GM12878 (cell line): ENCODE measurements around the gene MLLT3. TPM values are rescaled to one million over a fixed set of nuclear protein-coding genes. Genes with fewer than 3 reads are reported as not detected.

Source experiments
- ATAC-seq: fragments of 200-7000 bp; cut with Tn5 transposase; 3 replicates; pipeline ENCODE4 v1.9.1; 2020; ENCODE audit warnings: mild to moderate bottlenecking, moderate library complexity
- BruUV-seq: library from RNA; stranded (reverse); fragments of 400-500 nt; replicated peaks from 2 replicates; lab custom pipeline; 2021; lab: Mats Ljungman, UMichigan
- CTCF ChIA-PET: fragments of 300-600 bp; sonication (Branson Sonifier 250); formaldehyde crosslinking; extraction: SDS; loops from one replicate; lab custom pipeline; 2021; ENCODE audit warnings: inconsistent platforms; lab: Yijun Ruan, JAX
- POLR2A ChIA-PET: fragments of 350-600 bp; formaldehyde crosslinking; extraction: SDS; loops from one replicate; lab custom pipeline; 2021; ENCODE audit warnings: inconsistent platforms; lab: Charles Lee
- RAD21 ChIA-PET: fragments of 300-600 bp; sonication (Branson Sonifier 250); formaldehyde crosslinking; loops from one replicate; lab custom pipeline; 2023; ENCODE audit warnings: antibody characterized with exemption; ENCODE audit not compliant: unreplicated experiment; lab: Charles Lee
- SMC1A ChIA-PET: fragments of 300-600 bp; sonication (Branson Sonifier 250); formaldehyde crosslinking; loops from one replicate; lab custom pipeline; 2023; ENCODE audit not compliant: unreplicated experiment, uncharacterized antibody; lab: Charles Lee
- DNase-seq: peaks from one replicate; pipeline ENCODE4 v3.0.0-alpha.2; 2011; ENCODE audit warnings: low read depth, low spot score
- FAIRE-seq: peaks from 3 replicates; lab custom pipeline; 2011; peaks lifted over from hg19 to GRCh38; lab: Jason Lieb, UNC
- H2AFZ ChIP-seq: 2 replicates; pipeline ENCODE4 v1.6.0; 2011; ENCODE audit warnings: low read depth, low read length, control low read depth; ENCODE audit not compliant: control insufficient read depth
- H3K27ac ChIP-seq: 2 replicates; pipeline ENCODE4 v1.5.1; 2011; ENCODE audit warnings: control low read depth; ENCODE audit not compliant: control insufficient read depth, insufficient read depth
- H3K27me3 ChIP-seq, 2 experiments: replicated peaks in 1 of 2; 2 replicates each; pipeline versions ENCODE4 v1.6.0 to v1.6.1; 2011; ENCODE audit warnings: low read length in 1 of 2; ENCODE audit not compliant: control insufficient read depth in 2 of 2, insufficient read depth in 2 of 2
- H3K36me3 ChIP-seq, 2 experiments: 2 replicates each; pipeline ENCODE4 v1.5.1; 2011; ENCODE audit warnings: low read length in 1 of 2; ENCODE audit not compliant: control insufficient read depth in 2 of 2, insufficient read depth in 2 of 2
- H3K4me1 ChIP-seq: 2 replicates; pipeline ENCODE4 v1.6.1; 2011; ENCODE audit warnings: mild to moderate bottlenecking, low read length, moderate library complexity, mixed read lengths; ENCODE audit not compliant: control insufficient read depth, insufficient read depth
- H3K4me2 ChIP-seq: 2 replicates; pipeline ENCODE4 v1.6.0; 2011; ENCODE audit warnings: control low read depth; ENCODE audit not compliant: control insufficient read depth, insufficient read depth
- H3K4me3 ChIP-seq: fragments of 200-600 bp; sonication (generic); 2 replicates; pipeline ENCODE4 v1.5.1; 2016
- H3K79me2 ChIP-seq: 2 replicates; pipeline ENCODE4 v1.6.0; 2011; ENCODE audit warnings: low read length; ENCODE audit not compliant: control insufficient read depth, insufficient read depth
- H3K9ac ChIP-seq: 2 replicates; pipeline ENCODE4 v1.8.0; 2011; ENCODE audit warnings: low read length, control low read depth, mixed read lengths; ENCODE audit not compliant: control insufficient read depth, insufficient read depth
- H3K9me3 ChIP-seq: replicated peaks from 3 replicates; pipeline ENCODE4 v1.5.1; 2011; ENCODE audit warnings: mild to moderate bottlenecking, low read length; ENCODE audit not compliant: control insufficient read depth, insufficient read depth
- H4K20me1 ChIP-seq: 2 replicates; pipeline ENCODE4 v1.6.0; 2011; ENCODE audit not compliant: control insufficient read depth, insufficient read depth
- BCL11A ChIP-seq: IDR thresholded peaks from 2 replicates; pipeline ENCODE4 v1.6.1; 2011; ENCODE audit warnings: low read depth, low read length
- CEBPZ ChIP-seq: fragments of 150-350 bp; IDR thresholded peaks from 2 replicates; pipeline ENCODE4 v1.6.1; 2016; ENCODE audit warnings: low read depth, low read length
- HDGF ChIP-seq: fragments of 450-650 bp; IDR thresholded peaks from 2 replicates; pipeline ENCODE4 v1.6.1; 2016; ENCODE audit warnings: antibody characterized with exemption
- MLLT1 ChIP-seq: fragments of 450-650 bp; IDR thresholded peaks from 2 replicates; pipeline ENCODE4 v1.6.1; 2016; ENCODE audit warnings: mild to moderate bottlenecking
- NR2F1 ChIP-seq: fragments of 450-650 bp; conservative IDR thresholded peaks from 2 replicates; pipeline ENCODE4 v1.6.1; 2017; ENCODE audit warnings: mild to moderate bottlenecking
- PAX8 ChIP-seq: fragments of 450-650 bp; IDR thresholded peaks from 2 replicates; pipeline ENCODE4 v1.6.1; 2017; ENCODE audit warnings: mild to moderate bottlenecking, moderate library complexity
- POLR2A ChIP-seq: IDR thresholded peaks from 2 replicates; pipeline ENCODE4 v1.6.1; 2011; ENCODE audit warnings: low read depth, mild to moderate bottlenecking, low read length
- SP1 ChIP-seq: IDR thresholded peaks from one replicate; pipeline ENCODE4 v1.6.1; 2011; ENCODE audit warnings: low read depth, low read length
- TBL1XR1 ChIP-seq: IDR thresholded peaks from 2 replicates; pipeline ENCODE4 v1.6.1; 2012; ENCODE audit warnings: low read depth, low read length, improper control_type of control experiment
- ZBTB11 ChIP-seq: fragments of 450-650 bp; formaldehyde crosslinking; IDR thresholded peaks from 2 replicates; pipeline ENCODE4 v1.5.0; 2022; ENCODE audit warnings: mild to moderate bottlenecking, missing genetic modification characterization
- ZNF274 ChIP-seq: IDR thresholded peaks from one replicate; pipeline ENCODE4 v1.8.0; 2011; ENCODE audit not compliant: insufficient read length, insufficient read depth
- ZNF687 ChIP-seq: fragments of 450-650 bp; IDR thresholded peaks from 2 replicates; pipeline ENCODE4 v1.6.1; 2017; ENCODE audit warnings: mild to moderate bottlenecking, moderate library complexity
- WGBS: methylation state at CpG from one replicate; pipeline ENCODE4 v1.1.6; 2016; ENCODE audit warnings: low lambda C conversion rate; ENCODE audit not compliant: insufficient replicate concordance, insufficient coverage; ENCODE audit errors: missing lambda C conversion rate; 5-methylcytosine and 5-hydroxymethylcytosine counted together
- in situ Hi-C: fragments of 300-500 bp; cut with MboI; formaldehyde crosslinking; loops from 9 replicates; pipeline ENCODE4 v1.14.3; 2018; ENCODE audit warnings: mixed read lengths
- intact Hi-C: fragments of 100-400 bp; cut with micrococcal nuclease; formaldehyde crosslinking; loops from one replicate; pipeline ENCODE4 v1.14.2; 2022; ENCODE audit not compliant: unreplicated experiment
- polyA plus RNA-seq, 11 experiments: library from polyadenylated mRNA; depleted of rRNA in 4 of 11; unstranded in 6 of 11; stranded (reverse) in 5 of 11; fragments of >200 nt; fragmentation: Nextera tagmentation in 4 of 11; fragmentation: Illumina TruSeq in 1 of 11; extraction: Ambion mirVana in 4 of 11; extraction: Trizol in 1 of 11; gene quantifications; 1 replicate in 1 of 11; 2 replicates in 10 of 11; pipeline versions ENCODE4 v1.2.1 to v1.2.3, GENCODE V29; 2011 to 2016; ENCODE audit warnings: inconsistent platforms in 2 of 11, missing spikeins in 2 of 11, low read depth in 1 of 11
- total RNA-seq, 4 experiments: library from RNA; depleted of rRNA in 3 of 4; stranded (reverse); fragments of >200 nt in 3 of 4; fragmentation: Illumina TruSeq in 1 of 4; extraction: Trizol in 1 of 4; gene quantifications; 2 replicates each; pipeline versions ENCODE4 v1.2.1 to v1.2.3, GENCODE V29; 2013 to 2021

MLLT3 gene
- total and polyA plus RNA-seq, 10 of the 15 experiments (the other 5 are each of a cell fraction or from before 2014, with no cell fraction given): 17.7 to 72.3 (median 35.6) TPM

- TF ChIP-seq ZNF687 (no peak), BCL11A (no peak), PAX8 (no peak)
Observed at GRCh38 chr9:20317701-20318100, 304.6 kb downstream of the MLLT3 start (continued).

- no peak for FAIRE-seq
- no TSS peak for BruUV-seq
- H3K79me2 ChIP-seq: no peaks in the 10 kb centered on the region
- ChIA-PET POLR2A (interaction anchor here (0.6 kb wide), 1 partner anchor 39 kb away, joined by 3 read pairs; no protein-coding TSS in a partner anchor), SMC1A (no interaction called here), RAD21 (no interaction called here), CTCF (no interaction called here)
- no peaks in the 10 kb centered on the region for H4K20me1 ChIP-seq
- no peaks in the 10 kb centered on the region for H3K4me1 ChIP-seq
- no peak overlapping the region for H3K9ac ChIP-seq
- no peak for ATAC-seq
- H3K4me2 ChIP-seq: no peak overlapping the region
- no peaks in the 10 kb centered on the region for H3K36me3 ChIP-seq
- no peak overlapping the region for H3K4me3 ChIP-seq
- no peaks in the 10 kb centered on the region for H3K27me3 ChIP-seq
- intact Hi-C loops (no loop called here), in situ Hi-C loops (no loop called here)
- H3K27ac ChIP-seq: no peak overlapping the region
- H3K9me3 ChIP-seq: no peaks in the 10 kb centered on the region
- no peak overlapping the region for H2AFZ ChIP-seq
- DNase-seq: no peak
- 44% methylated on average over 9 of the region's 9 CpGs for WGBS
- TF ChIP-seq ZBTB11 (CRISPR knock-in tag) (no peak), MLLT1 (no peak), TBL1XR1 (no peak), CEBPZ (no peak), SP1 (no peak), POLR2A (no peak), ZNF274 (no peak), HDGF (no peak), NR2F1 (no peak)
Observed at GRCh38 chr9:20316372-20316771, 305.9 kb downstream of the MLLT3 start.
